Activated CD4-positive, alpha-beta T cell treated with anti-CD3 and anti-CD28 coated beads, Interleukin-2, Interleukin-4, amounts not matched to agents 100 ng/mL and 50 ng/mL, durations not matched to agents 16 hours and 8 hours (primary cell): Measurements from ENCODE around the gene LDLRAD3.
"Not testable (repeated sequence)": the region's sequence is repeated elsewhere in the genome, so short reads cannot be mapped to it uniquely, and the experiment has no call there.

Experiments
- DNase-seq: peaks from one replicate; pipeline ENCODE4 v3.0.0-alpha.2; 2020; ENCODE audit warnings: low spot score

LDLRAD3 gene

GRCh38 chr11:36164506-36165250, 220.8 kb downstream of the LDLRAD3 start:
- DNase-seq: no peak

- no peak for DNase-seq
Measured at GRCh38 chr11:36165621-36166397, 221.9 kb downstream of the LDLRAD3 start.

GRCh38 chr11:36167073-36167472, 223.2 kb downstream of the LDLRAD3 start:
- no peak for DNase-seq

GRCh38 chr11:36167729-36168128, 223.9 kb downstream of the LDLRAD3 start:
- DNase-seq: no peak

GRCh38 chr11:36177836-36178235, 234.0 kb downstream of the LDLRAD3 start:
- DNase-seq: no peak

- no peak for DNase-seq
Measured at GRCh38 chr11:36186340-36187175, 242.7 kb downstream of the LDLRAD3 start.

- DNase-seq: no peak
Measured at GRCh38 chr11:36187622-36188021, 243.8 kb downstream of the LDLRAD3 start.

GRCh38 chr11:36189735-36190134, 245.9 kb downstream of the LDLRAD3 start:
- DNase-seq: not testable (repeated sequence)

- no peak for DNase-seq
Measured at GRCh38 chr11:36191941-36192340, 248.1 kb downstream of the LDLRAD3 start.

GRCh38 chr11:36192425-36193289, 248.8 kb downstream of the LDLRAD3 start:
- no peak for DNase-seq

- DNase-seq: no peak
Measured at GRCh38 chr11:36193290-36193619, 249.4 kb downstream of the LDLRAD3 start.

GRCh38 chr11:36193721-36194120, 249.9 kb downstream of the LDLRAD3 start:
- DNase-seq: no peak

- no peak for DNase-seq
Measured at GRCh38 chr11:36195496-36196354, 251.9 kb downstream of the LDLRAD3 start.

- no peak for DNase-seq
Measured at GRCh38 chr11:36196411-36196998, 252.6 kb downstream of the LDLRAD3 start.

GRCh38 chr11:36201411-36201810, 257.5 kb downstream of the LDLRAD3 start:
- DNase-seq: no peak

GRCh38 chr11:36205536-36205935, 261.7 kb downstream of the LDLRAD3 start:
- DNase-seq: no peak

- no peak for DNase-seq
Measured at GRCh38 chr11:36210529-36210928, 266.7 kb downstream of the LDLRAD3 start.

GRCh38 chr11:36211761-36212430, 268.0 kb downstream of the LDLRAD3 start:
- no peak for DNase-seq

- DNase-seq: no peak
Measured at GRCh38 chr11:36212564-36213392, 268.9 kb downstream of the LDLRAD3 start.
